Epidermal melanocyte (primary cell): ENCODE measurements around the gene FUT6.

Experiments
- DNase-seq: peaks from one replicate; pipeline ENCODE4 v3.0.0; 2011; ENCODE audit warnings: low spot score; ENCODE audit not compliant: insufficient read length

Gene FUT6

GRCh38 chr19:5827891-5828660, 11.4 kb downstream of the FUT6 start:
- peak; percentile 86 for DNase-seq

DNA sequence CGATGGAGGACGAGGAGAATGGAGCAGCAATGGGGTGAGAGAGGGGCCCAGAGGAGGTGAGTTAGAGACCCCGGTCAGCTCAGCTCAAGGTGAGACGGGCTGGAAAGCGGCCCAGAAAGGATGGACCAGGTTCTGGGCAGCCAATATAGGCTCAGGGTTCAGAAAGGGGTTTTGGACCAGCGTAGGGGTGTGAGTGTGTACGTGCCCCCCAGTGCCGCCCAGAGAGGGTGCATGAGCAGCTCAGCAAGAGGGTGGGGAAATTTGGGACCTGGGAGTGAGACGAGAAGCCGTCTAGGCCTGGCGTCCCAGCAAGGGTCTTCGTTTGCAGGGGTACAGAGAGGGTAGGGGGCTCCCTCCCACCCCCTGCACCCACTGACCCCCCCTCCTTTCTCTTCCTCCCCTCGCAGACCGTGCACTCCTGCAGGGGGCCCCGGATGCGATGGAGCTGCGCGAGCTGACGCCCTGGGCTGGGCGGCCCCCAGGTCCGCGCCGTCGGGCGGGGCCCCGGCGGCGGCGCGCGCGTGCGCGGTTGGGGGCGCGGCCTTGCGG, 12.1 kb downstream of the FUT6 start:
- DNase-seq: no peak

- DNase-seq: no peak
Measured at GRCh38 chr19:5826531-5827341, 12.8 kb downstream of the FUT6 start.

- no peak for DNase-seq
Measured at GRCh38 chr19:5825178-5825577, 14.3 kb downstream of the FUT6 start.

- DNase-seq: no peak
Measured at GRCh38 chr19:5824751-5825150, 14.8 kb downstream of the FUT6 start.

DNA sequence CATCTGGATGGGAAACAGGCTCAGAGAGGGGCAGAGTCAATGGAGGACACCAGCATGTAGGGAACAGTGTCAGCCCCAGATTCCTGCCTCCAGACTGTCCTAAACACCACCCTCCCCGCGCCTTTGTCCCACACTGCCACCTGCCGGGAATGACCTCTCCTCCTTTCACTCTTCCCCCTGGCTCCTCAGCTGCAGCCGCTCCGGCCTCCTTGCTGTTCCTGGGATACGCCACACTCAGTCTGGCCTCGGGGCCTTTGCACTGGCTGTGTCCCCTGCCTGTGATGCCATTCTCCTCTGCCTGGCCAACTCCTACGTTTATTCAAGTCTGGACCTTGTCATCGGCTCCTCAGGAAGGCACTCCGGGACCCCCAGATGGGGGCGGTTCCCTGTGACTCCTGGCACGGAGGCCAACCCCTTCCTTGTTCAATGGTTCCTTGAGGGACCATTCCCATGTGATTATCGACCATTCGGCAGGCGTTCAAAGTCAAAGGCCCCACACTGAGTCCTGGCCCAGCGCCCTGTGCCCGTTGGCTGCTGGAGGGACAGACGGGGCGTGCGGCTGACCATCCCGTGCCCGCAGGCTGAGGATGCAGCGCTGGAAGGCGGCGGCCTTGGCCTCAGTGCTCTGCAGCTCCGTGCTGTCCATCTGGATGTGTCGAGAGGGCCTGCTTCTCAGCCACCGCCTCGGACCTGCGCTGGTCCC, 15.8 kb downstream of the FUT6 start:
- DNase-seq: no peak

- DNase-seq: no peak
Measured at GRCh38 chr19:5822181-5822844, 17.2 kb downstream of the FUT6 start.

DNA sequence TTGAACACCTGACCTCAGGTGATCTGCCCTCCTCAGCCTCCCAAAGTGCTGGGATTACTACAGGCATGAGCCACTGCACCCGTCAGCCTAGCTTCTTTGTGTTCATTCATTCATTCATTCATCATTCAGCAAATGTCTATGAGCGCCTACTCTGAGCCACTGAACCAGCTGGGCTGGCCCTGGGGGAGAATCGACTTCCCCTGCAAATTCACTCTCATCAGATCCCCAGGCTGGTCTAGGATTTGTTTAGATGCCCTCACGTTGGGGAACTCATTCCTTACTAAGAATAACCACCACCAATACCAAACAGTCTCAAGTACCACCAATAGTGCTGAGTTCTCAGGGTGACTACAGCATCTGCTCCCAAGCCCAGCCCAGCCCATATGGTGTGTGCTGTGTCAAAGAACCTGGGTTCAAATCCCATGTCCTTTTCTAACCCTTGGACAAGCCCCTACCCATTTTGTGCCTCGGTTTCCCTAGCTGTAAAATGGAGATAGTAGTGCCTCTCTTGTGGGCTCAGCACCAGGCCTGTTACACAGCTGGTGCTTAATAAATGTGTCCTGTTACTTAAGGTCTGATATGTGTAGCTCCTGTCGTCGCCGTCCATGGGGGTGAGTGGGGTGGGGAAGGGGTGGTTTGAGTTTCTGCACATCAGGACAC, 17.9 kb downstream of the FUT6 start:
- DNase-seq: no peak

DNA sequence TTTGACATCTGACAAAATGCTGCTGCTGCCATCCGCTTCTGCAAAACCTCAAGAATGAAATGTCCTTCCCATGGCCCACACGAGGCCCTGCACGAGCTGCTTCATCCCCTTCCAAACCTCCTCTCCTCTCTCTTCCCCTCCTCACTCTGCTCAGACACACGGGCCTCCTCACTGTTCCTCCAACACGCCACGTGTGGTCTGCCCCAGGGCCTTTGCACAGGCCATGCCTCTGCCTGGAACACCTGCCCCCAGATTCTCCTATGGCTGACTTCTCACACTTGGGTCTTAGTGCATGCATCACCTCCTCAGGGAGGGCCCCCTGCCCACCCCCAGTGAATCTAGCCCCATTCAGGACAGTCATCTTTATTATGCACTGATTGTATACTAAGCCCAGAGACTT, 18.7 kb downstream of the FUT6 start:
- DNase-seq: no peak

DNA sequence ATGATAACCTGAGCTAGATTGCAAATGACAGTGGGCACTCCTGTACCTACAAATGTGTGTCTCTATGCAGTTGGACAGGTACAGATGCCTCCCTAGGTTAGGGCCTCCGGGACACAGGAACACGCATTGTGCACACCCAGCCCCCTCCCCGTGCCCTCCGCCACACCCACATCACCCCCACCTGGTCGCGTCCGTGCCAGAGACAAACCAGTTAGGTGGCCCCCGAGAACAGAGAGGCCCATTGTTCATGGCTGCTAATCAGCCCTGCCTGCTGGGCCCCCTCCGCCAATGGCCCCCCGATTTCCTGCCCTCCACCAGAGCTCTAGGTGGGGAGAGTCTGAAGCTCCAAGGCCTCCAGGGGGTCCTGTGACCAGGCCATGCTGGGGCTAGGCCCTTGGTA, 20.9 kb downstream of the FUT6 start:
- no peak for DNase-seq

DNA sequence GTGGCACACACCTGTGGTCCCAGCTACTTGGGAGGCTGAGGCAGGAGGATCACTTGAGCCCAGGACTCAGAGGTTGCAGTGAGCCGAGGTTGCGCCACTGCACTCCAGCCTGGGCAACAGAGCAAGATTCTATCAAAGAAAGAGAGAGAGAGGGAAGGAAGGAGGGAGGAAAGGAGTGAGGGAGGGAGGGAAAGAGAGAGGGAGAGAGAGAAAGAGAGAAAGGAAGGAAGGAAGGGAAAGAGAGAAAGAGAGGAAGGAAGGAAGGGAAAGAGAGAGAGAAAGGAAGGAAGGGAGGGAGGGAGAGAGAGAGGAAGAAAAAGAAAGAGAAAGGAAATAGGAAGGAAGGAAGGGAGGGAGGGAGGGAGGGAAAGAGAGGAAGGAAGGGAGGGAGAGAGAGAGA, 22.3 kb downstream of the FUT6 start:
- DNase-seq: no peak

DNA sequence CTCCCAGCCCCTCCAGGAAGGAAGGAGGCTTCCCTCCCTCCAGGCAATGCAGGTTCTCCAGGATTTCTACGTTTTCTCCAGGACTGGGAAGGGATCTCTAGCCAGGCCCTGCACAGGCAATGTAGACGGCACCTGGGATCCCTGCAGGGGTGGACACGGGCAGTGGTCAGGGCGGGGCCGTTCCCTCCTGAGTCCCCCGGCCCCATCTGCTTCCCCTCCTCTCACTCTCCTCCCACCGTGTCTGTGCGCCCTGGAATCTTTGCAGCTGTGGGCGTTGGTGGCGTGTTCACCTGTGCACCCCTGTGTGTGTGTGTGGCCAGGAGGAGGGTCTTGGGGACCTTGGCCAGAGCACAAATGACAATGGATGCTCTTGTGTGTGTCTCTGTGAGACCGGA, 24.7 kb downstream of the FUT6 start:
- no peak for DNase-seq

- DNase-seq: no peak
Measured at GRCh38 chr19:5814123-5814851, 25.2 kb downstream of the FUT6 start.

DNA sequence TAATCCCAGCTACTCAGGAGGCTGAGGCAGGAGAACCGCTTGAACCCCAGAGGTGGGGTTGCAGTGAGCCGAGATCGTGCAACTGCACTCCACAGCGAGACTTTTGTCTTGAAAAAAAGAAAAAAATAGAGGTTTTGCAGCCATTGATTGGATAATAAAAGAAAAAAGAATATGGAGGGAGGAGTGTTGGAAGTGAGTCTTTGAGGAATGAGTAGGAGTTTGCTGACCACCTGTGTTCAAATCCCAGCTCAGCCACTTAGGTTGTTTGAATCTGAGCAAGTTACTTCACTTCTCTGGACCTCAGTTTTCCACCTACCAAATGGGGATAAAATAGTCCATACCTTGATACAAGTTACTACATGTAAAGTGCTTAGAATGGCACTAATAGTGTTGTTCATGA, 28.4 kb downstream of the FUT6 start:
- no peak for DNase-seq

GRCh38 chr19:5809469-5809868, 30.0 kb downstream of the FUT6 start:
- no peak for DNase-seq

GRCh38 chr19:5809053-5809452, 30.4 kb downstream of the FUT6 start:
- no peak for DNase-seq

- DNase-seq: no peak
Measured at GRCh38 chr19:5808120-5808816, 31.2 kb downstream of the FUT6 start.

- no peak for DNase-seq
Measured at GRCh38 chr19:5806905-5807304, 32.6 kb downstream of the FUT6 start.

GRCh38 chr19:5806133-5806489, 33.4 kb downstream of the FUT6 start:
- DNase-seq: no peak
